Right lobe of liver (tissue), 4 donors: ENCODE measurements around the gene KIF2A.

Source experiments
- POLR2A ChIP-seq: fragments of 450-650 bp; IDR thresholded peaks from one replicate; pipeline ENCODE4 v1.6.1; 2017; ENCODE audit warnings: antibody characterized with exemption, mild to moderate bottlenecking
- TF ChIP-seq, protein P1 (sequence below), 4 donors: fragments of 200-600 bp in 3 of 4; fragments of 450-650 bp in 1 of 4; IDR thresholded peaks; one replicate each; pipeline versions ENCODE4 v1.5.1 to v1.8.0; 2016 to 2022; ENCODE audit warnings: antibody characterized with exemption in 4 of 4, mild to moderate bottlenecking in 2 of 4
- donor health status: DM: no; HTN: no; CAD: no.
- donor health status: DM: no; HTN: no; CAD: no.
- donor health status: DM: no; HTN: yes; CAD: no.

- TF ChIP-seq, protein P1, sequence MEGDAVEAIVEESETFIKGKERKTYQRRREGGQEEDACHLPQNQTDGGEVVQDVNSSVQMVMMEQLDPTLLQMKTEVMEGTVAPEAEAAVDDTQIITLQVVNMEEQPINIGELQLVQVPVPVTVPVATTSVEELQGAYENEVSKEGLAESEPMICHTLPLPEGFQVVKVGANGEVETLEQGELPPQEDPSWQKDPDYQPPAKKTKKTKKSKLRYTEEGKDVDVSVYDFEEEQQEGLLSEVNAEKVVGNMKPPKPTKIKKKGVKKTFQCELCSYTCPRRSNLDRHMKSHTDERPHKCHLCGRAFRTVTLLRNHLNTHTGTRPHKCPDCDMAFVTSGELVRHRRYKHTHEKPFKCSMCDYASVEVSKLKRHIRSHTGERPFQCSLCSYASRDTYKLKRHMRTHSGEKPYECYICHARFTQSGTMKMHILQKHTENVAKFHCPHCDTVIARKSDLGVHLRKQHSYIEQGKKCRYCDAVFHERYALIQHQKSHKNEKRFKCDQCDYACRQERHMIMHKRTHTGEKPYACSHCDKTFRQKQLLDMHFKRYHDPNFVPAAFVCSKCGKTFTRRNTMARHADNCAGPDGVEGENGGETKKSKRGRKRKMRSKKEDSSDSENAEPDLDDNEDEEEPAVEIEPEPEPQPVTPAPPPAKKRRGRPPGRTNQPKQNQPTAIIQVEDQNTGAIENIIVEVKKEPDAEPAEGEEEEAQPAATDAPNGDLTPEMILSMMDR (IDR thresholded peaks at IDR 0.05): no peak
- no peak for TF ChIP-seq POLR2A
Observed at GRCh38 chr5:62385816-62386400, 79.9 kb downstream of the KIF2A start.
